Brain microvascular endothelial cell (primary cell): Measurements from ENCODE around the gene TYRO3.

Source experiments
- DNase-seq: peaks from one replicate; pipeline ENCODE4 v3.0.0-alpha.2; 2020
- H3K27ac ChIP-seq: fragments of 250-450 bp; sonication (Bioruptor Pico); 2 replicates; pipeline ENCODE4 v1.5.1; 2020; ENCODE audit warnings: mild to moderate bottlenecking, moderate library complexity
- H3K27me3 ChIP-seq: fragments of 250-450 bp; sonication (Bioruptor Pico); replicated peaks from 2 replicates; pipeline ENCODE4 v1.5.1; 2020; ENCODE audit warnings: mild to moderate bottlenecking
- H3K36me3 ChIP-seq: fragments of 250-450 bp; sonication (Bioruptor Pico); replicated peaks from 2 replicates; pipeline ENCODE4 v1.5.1; 2020; ENCODE audit warnings: mild to moderate bottlenecking
- H3K4me3 ChIP-seq: 2 replicates; pipeline ENCODE4 v1.5.1; 2011; ENCODE audit warnings: low read depth, mild to moderate bottlenecking, control low read depth, low read length, moderate library complexity
- in situ Hi-C: cut with HindIII; loops from 2 replicates; pipeline ENCODE4 v1.10.0; 2017; ENCODE audit warnings: low sequenced_read_pairs, low pct_ligation_motif_present
- TF ChIP-seq, protein P1 (sequence below): IDR thresholded peaks from 2 replicates; pipeline ENCODE4 v1.5.1; 2011; ENCODE audit warnings: low read depth, mild to moderate bottlenecking, moderate library complexity, low read length, control low read depth, inconsistent platforms; ENCODE audit errors: missing control alignments

TYRO3 gene

DNA sequence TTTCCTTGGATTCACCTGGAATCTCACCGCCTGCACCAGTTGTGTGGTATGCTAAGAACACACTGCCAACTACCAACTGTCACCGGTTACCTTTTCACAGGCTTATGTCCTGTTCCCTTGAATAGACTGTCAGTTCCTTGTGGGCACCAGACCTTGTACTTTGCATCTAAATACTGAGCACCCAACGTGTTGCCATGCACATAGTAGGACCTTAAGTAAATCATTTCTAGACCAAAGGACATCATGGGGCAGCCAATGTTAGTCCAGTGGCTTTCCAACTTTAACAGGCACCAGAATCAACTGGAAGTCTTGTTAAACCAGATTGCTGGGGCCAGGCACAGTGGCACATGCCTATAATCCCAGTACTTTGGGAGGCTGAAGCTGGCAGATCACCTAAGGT lies 13.8 kb upstream of the TYRO3 start:
- in situ Hi-C loops: no loop called here
- Histone ChIP-seq H3K4me3 (no peak overlapping the region), H3K36me3 (no peaks in the 10 kb centered on the region), H3K27ac (no peak overlapping the region), H3K27me3 (no peaks in the 10 kb centered on the region)
- DNase-seq: no peak
- TF ChIP-seq, protein P1, sequence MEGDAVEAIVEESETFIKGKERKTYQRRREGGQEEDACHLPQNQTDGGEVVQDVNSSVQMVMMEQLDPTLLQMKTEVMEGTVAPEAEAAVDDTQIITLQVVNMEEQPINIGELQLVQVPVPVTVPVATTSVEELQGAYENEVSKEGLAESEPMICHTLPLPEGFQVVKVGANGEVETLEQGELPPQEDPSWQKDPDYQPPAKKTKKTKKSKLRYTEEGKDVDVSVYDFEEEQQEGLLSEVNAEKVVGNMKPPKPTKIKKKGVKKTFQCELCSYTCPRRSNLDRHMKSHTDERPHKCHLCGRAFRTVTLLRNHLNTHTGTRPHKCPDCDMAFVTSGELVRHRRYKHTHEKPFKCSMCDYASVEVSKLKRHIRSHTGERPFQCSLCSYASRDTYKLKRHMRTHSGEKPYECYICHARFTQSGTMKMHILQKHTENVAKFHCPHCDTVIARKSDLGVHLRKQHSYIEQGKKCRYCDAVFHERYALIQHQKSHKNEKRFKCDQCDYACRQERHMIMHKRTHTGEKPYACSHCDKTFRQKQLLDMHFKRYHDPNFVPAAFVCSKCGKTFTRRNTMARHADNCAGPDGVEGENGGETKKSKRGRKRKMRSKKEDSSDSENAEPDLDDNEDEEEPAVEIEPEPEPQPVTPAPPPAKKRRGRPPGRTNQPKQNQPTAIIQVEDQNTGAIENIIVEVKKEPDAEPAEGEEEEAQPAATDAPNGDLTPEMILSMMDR: no peak

DNA sequence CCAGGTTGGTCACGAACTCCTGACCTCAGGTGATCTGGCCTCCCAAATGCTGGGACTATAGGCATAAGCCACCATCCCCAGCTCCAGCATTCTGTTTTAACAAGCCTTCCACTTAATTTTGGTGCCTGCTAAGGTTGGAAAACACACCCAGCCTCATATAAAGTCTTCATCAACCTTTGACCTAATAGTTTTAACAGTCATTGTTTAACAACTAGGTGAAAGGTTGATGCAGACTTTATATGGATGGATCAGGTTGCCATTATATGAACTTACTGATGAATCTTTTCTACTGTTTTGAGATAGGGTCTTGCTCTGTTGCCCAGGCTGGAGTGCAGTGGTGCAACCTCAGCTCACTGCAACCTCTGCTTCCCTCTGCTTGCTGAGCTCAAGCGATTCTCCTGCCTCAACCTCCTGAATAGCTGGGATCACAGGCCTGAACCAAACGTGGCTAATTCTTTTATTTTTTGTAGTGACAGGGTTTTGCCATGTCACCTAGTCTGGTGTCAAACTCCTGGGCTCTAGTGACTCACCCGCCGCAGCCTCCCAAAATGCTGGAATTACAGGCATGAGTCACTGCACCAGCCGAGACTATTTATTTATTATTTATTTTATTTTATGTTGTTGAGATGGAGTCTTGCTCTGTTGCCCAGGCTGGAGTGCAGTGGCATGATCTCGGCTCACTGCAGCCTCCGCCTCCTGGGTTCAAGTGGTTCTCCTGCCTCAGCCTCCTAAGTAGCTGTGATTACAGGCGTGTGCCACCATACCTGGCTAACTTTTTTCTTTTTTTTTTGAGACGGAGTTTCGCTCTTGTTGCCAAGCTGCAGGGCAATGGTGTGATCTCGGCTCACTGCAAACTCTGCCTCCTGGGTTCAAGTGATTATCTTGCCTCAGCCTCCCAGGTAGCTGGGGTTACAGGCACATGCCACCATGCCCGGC lies 11.9 kb upstream of the TYRO3 start:
- DNase-seq: peak; percentile 65
- TF ChIP-seq, protein P1: no peak
- H3K27ac ChIP-seq: no peak overlapping the region
- in situ Hi-C loops: no loop called here
- no peaks in the 10 kb centered on the region for H3K27me3 ChIP-seq
- no peaks in the 10 kb centered on the region for H3K36me3 ChIP-seq
- H3K4me3 ChIP-seq: no peak overlapping the region

DNA sequence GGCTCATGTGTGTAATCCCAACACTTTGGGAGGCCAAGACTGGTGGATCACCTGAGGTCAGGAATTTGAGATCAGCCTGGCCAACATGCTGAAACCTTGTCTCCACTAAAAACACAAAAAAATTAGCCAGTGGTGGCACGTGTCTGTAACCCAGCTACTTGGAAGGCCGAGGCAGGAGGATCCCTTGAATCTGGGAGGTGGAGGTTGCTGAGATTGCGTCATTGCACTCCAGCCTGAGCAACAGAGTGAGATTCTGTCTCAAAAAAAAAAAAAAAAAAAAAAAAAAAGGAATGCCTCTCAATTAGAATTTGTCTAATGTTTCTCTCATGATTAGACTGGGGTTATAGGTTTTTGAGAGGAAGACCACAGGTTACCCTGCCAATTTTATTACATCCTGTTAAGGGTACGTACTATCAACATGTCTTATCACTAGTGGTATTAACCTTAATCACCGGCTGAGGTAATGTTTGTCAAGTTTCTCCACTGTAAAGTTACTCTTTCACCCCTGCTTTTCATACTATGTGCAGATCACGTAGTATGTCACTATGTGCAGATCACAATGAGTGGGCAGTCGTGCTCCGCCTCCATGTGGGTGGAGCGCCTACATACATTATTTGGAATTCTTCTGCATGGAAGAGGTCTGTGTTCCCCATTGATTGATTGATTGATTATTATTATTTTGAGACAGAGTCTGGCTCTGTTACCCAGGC lies 8.8 kb upstream of the TYRO3 start:
- no peaks in the 10 kb centered on the region for H3K27me3 ChIP-seq
- H3K36me3 ChIP-seq: no peaks in the 10 kb centered on the region
- TF ChIP-seq, protein P1: no peak
- H3K4me3 ChIP-seq: no peak overlapping the region
- no peak for DNase-seq
- no peak overlapping the region for H3K27ac ChIP-seq
- in situ Hi-C loops: no loop called here

DNA sequence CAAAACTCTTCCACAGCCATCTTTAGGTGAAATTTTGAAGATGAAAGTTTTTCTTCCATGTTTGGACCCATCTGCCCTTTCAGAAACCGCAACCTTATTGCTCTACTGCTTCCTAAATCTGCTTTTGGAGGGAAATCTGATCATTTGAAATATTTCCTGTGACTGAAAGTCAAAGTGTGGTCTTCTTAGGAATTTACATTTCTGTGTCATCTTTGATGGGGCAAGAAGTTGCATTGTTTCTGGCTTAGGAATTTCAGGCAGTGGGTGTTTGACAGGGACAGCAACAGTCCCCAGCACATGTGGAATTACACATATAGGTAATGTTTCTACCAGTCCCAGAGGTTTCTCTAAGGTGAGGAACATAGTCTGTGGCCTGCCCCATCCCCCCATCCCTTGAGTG lies 5.3 kb upstream of the TYRO3 start:
- in situ Hi-C loops: no loop called here
- no peak overlapping the region for H3K4me3 ChIP-seq
- DNase-seq: no peak

DNA sequence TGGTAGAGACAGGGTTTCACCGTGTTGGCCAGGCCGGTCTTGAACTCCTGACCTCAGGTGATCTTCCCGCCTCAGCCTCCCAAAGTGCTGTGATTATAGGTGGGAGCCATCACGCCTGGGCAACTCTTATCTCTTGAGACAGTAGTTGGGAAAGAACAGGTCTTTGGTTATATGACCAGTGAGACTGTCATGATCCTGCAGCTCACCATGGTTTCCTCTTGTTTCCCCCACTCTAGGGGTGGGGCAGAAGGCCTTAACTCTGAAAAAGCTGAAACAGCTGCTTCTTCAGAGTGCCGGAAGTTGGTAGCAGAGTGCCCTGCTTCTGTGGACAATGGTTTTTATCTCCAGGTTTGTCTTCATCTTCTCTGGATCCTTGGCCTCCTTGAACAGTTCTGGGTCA lies 4.7 kb upstream of the TYRO3 start:
- in situ Hi-C loops: no loop called here
- no peak overlapping the region for H3K4me3 ChIP-seq
- no peaks in the 10 kb centered on the region for H3K27me3 ChIP-seq
- H3K36me3 ChIP-seq: no peaks in the 10 kb centered on the region
- DNase-seq: no peak
- TF ChIP-seq, protein P1: no peak
- no peak overlapping the region for H3K27ac ChIP-seq

More for the DNA sequence above, 5.3 kb upstream of the TYRO3 start:
- TF ChIP-seq, protein P1: no peak
- no peaks in the 10 kb centered on the region for H3K36me3 ChIP-seq
- no peaks in the 10 kb centered on the region for H3K27me3 ChIP-seq
- no peak overlapping the region for H3K27ac ChIP-seq
